H7 (cell line): Measurements from ENCODE around the gene ARHGAP31. TPM values are rescaled to one million over a fixed set of nuclear protein-coding genes. Genes with fewer than 3 reads are reported as not detected.

Source experiments
- DNase-seq: peaks from one replicate; pipeline ENCODE4 v3.0.0; 2012
- H3K27me3 ChIP-seq: 2 replicates; pipeline ENCODE4 v1.6.0; 2011; ENCODE audit warnings: mild to moderate bottlenecking, low read length; ENCODE audit not compliant: control insufficient read depth, insufficient read depth
- H3K36me3 ChIP-seq: replicated peaks from 2 replicates; pipeline ENCODE4 v1.5.1; 2011; ENCODE audit warnings: low read length; ENCODE audit not compliant: control insufficient read depth, insufficient read depth
- H3K4me3 ChIP-seq: 2 replicates; pipeline ENCODE4 v1.5.1; 2011; ENCODE audit warnings: low read depth, mild to moderate bottlenecking, control low read depth, low read length, moderate library complexity; ENCODE audit not compliant: insufficient read depth
- total RNA-seq: library from RNA; depleted of rRNA; stranded (reverse); fragments of >200 nt; shearing (Covaris generic); gene quantifications from 2 replicates; pipeline ENCODE4 v1.2.3, GENCODE V29; 2014; rRNA removed

Gene ARHGAP31
- total RNA-seq, 1 experiment from 2014 or later, result 4.2 TPM

GRCh38 chr3:119463171-119464169 is 169.3 kb downstream of the ARHGAP31 start, which contains the start of gene TMEM39A:
TSS of gene TMEM39A (minus strand) at chr3:119463615. CDS start at chr3:119462074, 1,541 bp downstream.
- peaks cover 17% of the 10 kb centered on the region for H3K36me3 ChIP-seq
- H3K4me3 ChIP-seq, result peak within 1 kb of the TSS; percentile 96
- no peaks in the 10 kb centered on the region for H3K27me3 ChIP-seq
- peak; percentile 98 for DNase-seq

- no peak overlapping the region for H3K4me3 ChIP-seq
Observed at GRCh38 chr3:119468041-119468440, 173.9 kb downstream of the ARHGAP31 start.

GRCh38 chr3:119469418-119470189 is 175.4 kb downstream of the ARHGAP31 start:
- no peaks in the 10 kb centered on the region for H3K27me3 ChIP-seq
- peaks cover 1% of the 10 kb centered on the region; the same call in 1 of the 2 replicates for H3K36me3 ChIP-seq
- DNase-seq, result no peak
- H3K4me3 ChIP-seq, result peak overlapping the region; percentile 84

More at GRCh38 chr3:119468041-119468440, 173.9 kb downstream of the ARHGAP31 start:
- DNase-seq, result no peak
- peaks cover 1% of the 10 kb centered on the region; the same call in 1 of the 2 replicates for H3K36me3 ChIP-seq
- H3K27me3 ChIP-seq, result no peaks in the 10 kb centered on the region

Other genes starting within 250 kb of the ARHGAP31 start
- not detected in 2 replicates for gene TEX55, start 148.2 kb upstream of the ARHGAP31 start, total RNA-seq
- gene UPK1B, start 120.8 kb upstream of the ARHGAP31 start, total RNA-seq, result 0.33 and 0.62 TPM in 2 replicates
- 31.7 and 34.1 TPM in 2 replicates for gene B4GALT4, start 53.5 kb upstream of the ARHGAP31 start, total RNA-seq
- 37.2 and 38.6 TPM in 2 replicates for gene TMEM39A, start 169.2 kb downstream of the ARHGAP31 start, total RNA-seq
- 7.3 and 7.8 TPM in 2 replicates for gene POGLUT1, start 174.6 kb downstream of the ARHGAP31 start, total RNA-seq
- 84.0 and 89.1 TPM in 2 replicates for gene TIMMDC1, start 204.2 kb downstream of the ARHGAP31 start, total RNA-seq